Measurements from ENCODE around the gene GRIK4. TPM values are rescaled to one million over a fixed set of nuclear protein-coding genes. Genes with fewer than 3 reads are reported as not detected.

GRIK4 gene
- total RNA-seq, 1 experiment from 2014 or later = 3.3 TPM

- POLR2A ChIA-PET = no interaction called here
- Mint-ChIP-seq H3K27ac (no peak overlapping the region), H3K4me3 (no peak overlapping the region), H3K4me1 (peaks cover 40% of the 10 kb centered on the region), H3K36me3 (no peaks in the 10 kb centered on the region), H3K9me3 (no peaks in the 10 kb centered on the region), H3K27me3 (ENCODE audit: low read depth) (peaks cover 5% of the 10 kb centered on the region)
- DNase-seq (ENCODE audit: low spot score) = no peak
- CTCF ChIA-PET = interaction anchor here (2.6 kb wide), 1 partner anchor 22 kb away, joined by 12 read pairs; no protein-coding TSS in a partner anchor
- peak; percentile 53; the same call in 1 of the 2 replicates for TF ChIP-seq USF2 (CRISPR knock-in tag; IDR thresholded peaks at IDR 0.05)
- TF ChIP-seq GTF2I (CRISPR knock-in tag; conservative IDR thresholded peaks at IDR 0.05) = no peak
- no peak for ATAC-seq
These were observed 151.6 kb downstream of the GRIK4 start for GRCh38 chr11:120663142-120663541.

GRCh38 chr11:120666121-120666639 is 154.6 kb downstream of the GRIK4 start:
- peak; percentile 54; the same call in 1 of the 2 replicates for ATAC-seq
- ChIA-PET CTCF (interaction anchor here (0.6 to 4.6 kb wide), 13 partner anchors 19 to 286 kb away, joined by 3 to 44 read pairs (median 4); partner anchors contain the start of gene GRIK4), POLR2A (no interaction called here)
- Mint-ChIP-seq H3K27me3 (ENCODE audit: low read depth) (no peaks in the 10 kb centered on the region; the same call in 1 of the 2 replicates), H3K9me3 (no peaks in the 10 kb centered on the region), H3K27ac (no peak overlapping the region), H3K36me3 (no peaks in the 10 kb centered on the region), H3K4me1 (peaks cover 25% of the 10 kb centered on the region), H3K4me3 (no peak overlapping the region)
- TF ChIP-seq ARID4B (CRISPR knock-in tag; IDR thresholded peaks at IDR 0.05; ENCODE audit: borderline replicate concordance) = no peak
- TF ChIP-seq MXD4 (CRISPR knock-in tag; IDR thresholded peaks at IDR 0.05; ENCODE audit: borderline replicate concordance) = no peak
- no peak for TF ChIP-seq MAX (CRISPR knock-in tag; IDR thresholded peaks at IDR 0.05)
- no peak for TF ChIP-seq CDX4 (CRISPR knock-in tag; IDR thresholded peaks at IDR 0.05; ENCODE audit: borderline replicate concordance)
- no peak for TF ChIP-seq ZNF232 (CRISPR knock-in tag; IDR thresholded peaks at IDR 0.05)
- TF ChIP-seq ETV6 (CRISPR knock-in tag; IDR thresholded peaks at IDR 0.05) = no peak
- peak; percentile 42 for DNase-seq (ENCODE audit: low spot score)

DNA sequence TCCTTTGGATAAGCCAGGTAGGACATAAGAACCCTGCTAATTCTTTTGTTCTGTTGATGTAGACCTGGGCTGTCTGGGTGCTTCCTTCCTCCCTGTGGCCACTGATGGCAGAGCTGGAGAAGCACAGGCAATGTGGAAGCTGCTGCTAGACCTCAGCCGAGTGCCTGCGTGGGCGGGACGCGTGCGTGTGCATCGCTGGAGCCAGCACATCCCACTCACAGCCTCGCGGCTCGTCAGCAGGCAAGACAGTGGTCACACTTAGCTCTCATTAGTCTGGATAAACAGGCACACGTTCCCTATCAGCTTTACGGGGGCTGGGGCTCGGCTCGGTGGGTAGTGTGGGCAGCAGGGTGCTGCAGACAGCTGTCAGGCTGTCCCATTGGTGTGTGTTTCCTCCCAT is 155.7 kb downstream of the GRIK4 start:
- DNase-seq (ENCODE audit: low spot score) (no peak), ATAC-seq (peak; percentile 32)
- H3K36me3 Mint-ChIP-seq = no peaks in the 10 kb centered on the region
- ChIA-PET CTCF (interaction anchor here (0.7 to 4.6 kb wide), 8 partner anchors 8 to 262 kb away, joined by 3 to 44 read pairs (median 4); no protein-coding TSS in a partner anchor), POLR2A (interaction anchor here (1.0 kb wide), 1 partner anchor 278 kb away, joined by 3 read pairs; no protein-coding TSS in a partner anchor)
- no peaks in the 10 kb centered on the region for H3K9me3 Mint-ChIP-seq
- H3K4me1 Mint-ChIP-seq = peaks cover 15% of the 10 kb centered on the region
- no peak overlapping the region for H3K27ac Mint-ChIP-seq
- H3K4me3 Mint-ChIP-seq = no peak overlapping the region
- H3K27me3 Mint-ChIP-seq (ENCODE audit: low read depth) = no peaks in the 10 kb centered on the region; the same call in 1 of the 2 replicates
- no peak for TF ChIP-seq NR3C1 (CRISPR knock-in tag; conservative IDR thresholded peaks at IDR 0.05; ENCODE audit: low read depth)
- TF ChIP-seq, protein P1, sequence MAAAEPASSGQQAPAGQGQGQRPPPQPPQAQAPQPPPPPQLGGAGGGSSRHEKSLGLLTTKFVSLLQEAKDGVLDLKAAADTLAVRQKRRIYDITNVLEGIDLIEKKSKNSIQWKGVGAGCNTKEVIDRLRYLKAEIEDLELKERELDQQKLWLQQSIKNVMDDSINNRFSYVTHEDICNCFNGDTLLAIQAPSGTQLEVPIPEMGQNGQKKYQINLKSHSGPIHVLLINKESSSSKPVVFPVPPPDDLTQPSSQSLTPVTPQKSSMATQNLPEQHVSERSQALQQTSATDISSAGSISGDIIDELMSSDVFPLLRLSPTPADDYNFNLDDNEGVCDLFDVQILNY (CRISPR knock-in tag; IDR thresholded peaks at IDR 0.05) = no peak
- TF ChIP-seq, protein P2, sequence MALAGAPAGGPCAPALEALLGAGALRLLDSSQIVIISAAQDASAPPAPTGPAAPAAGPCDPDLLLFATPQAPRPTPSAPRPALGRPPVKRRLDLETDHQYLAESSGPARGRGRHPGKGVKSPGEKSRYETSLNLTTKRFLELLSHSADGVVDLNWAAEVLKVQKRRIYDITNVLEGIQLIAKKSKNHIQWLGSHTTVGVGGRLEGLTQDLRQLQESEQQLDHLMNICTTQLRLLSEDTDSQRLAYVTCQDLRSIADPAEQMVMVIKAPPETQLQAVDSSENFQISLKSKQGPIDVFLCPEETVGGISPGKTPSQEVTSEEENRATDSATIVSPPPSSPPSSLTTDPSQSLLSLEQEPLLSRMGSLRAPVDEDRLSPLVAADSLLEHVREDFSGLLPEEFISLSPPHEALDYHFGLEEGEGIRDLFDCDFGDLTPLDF (CRISPR knock-in tag; IDR thresholded peaks at IDR 0.05) = no peak
- TF ChIP-seq TEAD4 (CRISPR knock-in tag; IDR thresholded peaks at IDR 0.05) = no peak
- TF ChIP-seq TP53 (CRISPR knock-in tag; IDR thresholded peaks at IDR 0.05) = no peak
- no peak for TF ChIP-seq ZNF671 (CRISPR knock-in tag; IDR thresholded peaks at IDR 0.05)
- no peak for TF ChIP-seq CBFB (CRISPR knock-in tag; IDR thresholded peaks at IDR 0.05; ENCODE audit: low read depth)
- TF ChIP-seq ZNF416 (CRISPR knock-in tag; IDR thresholded peaks at IDR 0.05) = no peak
- TF ChIP-seq OVOL2 (CRISPR knock-in tag; IDR thresholded peaks at IDR 0.05; ENCODE audit: borderline replicate concordance) = no peak
- no peak for TF ChIP-seq ELF4 (CRISPR knock-in tag; IDR thresholded peaks at IDR 0.05; ENCODE audit: low read depth)
- TF ChIP-seq NFATC4 (CRISPR knock-in tag; IDR thresholded peaks at IDR 0.05) = no peak
- no peak for TF ChIP-seq FOXK1 (CRISPR knock-in tag; IDR thresholded peaks at IDR 0.05)
- no peak for TF ChIP-seq ZNF263 (CRISPR knock-in tag; IDR thresholded peaks at IDR 0.05; ENCODE audit: low read depth)
- TF ChIP-seq, protein P3, sequence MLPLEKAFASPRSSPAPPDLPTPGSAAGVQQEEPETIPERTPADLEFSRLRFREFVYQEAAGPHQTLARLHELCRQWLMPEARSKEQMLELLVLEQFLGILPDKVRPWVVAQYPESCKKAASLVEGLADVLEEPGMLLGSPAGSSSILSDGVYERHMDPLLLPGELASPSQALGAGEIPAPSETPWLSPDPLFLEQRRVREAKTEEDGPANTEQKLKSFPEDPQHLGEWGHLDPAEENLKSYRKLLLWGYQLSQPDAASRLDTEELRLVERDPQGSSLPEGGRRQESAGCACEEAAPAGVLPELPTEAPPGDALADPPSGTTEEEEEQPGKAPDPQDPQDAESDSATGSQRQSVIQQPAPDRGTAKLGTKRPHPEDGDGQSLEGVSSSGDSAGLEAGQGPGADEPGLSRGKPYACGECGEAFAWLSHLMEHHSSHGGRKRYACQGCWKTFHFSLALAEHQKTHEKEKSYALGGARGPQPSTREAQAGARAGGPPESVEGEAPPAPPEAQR (CRISPR knock-in tag; IDR thresholded peaks at IDR 0.05) = no peak
- no peak for TF ChIP-seq ZNF396 (CRISPR knock-in tag; IDR thresholded peaks at IDR 0.05; ENCODE audit: borderline replicate concordance)
- TF ChIP-seq HMGA2 (CRISPR knock-in tag; IDR thresholded peaks at IDR 0.05) = no peak

Data from WTC11 (cell line).